NCI-H2196 (cell line): Measurements from ENCODE around the gene PTGFRN.
"Not testable (repeated sequence)": the region's sequence is repeated elsewhere in the genome, so short reads cannot be mapped to it uniquely, and the experiment has no call there.

ENCODE experiments used
- DNase-seq: peaks from one replicate; lab custom pipeline; 2025; ENCODE audit not compliant: unreplicated experiment; lab: John Stamatoyannopoulos, UW

PTGFRN gene

DNA sequence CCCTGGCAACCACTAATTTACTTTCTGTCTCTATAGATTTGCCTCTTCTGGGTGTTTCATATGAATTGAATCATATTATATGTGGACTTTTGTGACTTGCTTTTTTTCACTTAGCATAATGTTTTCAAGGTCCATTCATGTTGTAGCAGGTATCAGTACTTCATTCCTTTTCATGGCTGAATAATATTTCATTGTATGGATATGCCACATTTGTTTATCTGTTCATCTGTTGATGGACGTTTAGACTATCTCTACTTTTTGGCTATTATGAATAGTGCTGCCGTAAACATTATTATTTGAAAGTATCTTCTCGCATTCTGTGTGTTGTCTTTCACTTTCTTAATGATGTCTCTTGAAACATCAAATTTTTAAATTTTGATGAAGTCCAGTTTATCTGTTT is 59.0 kb downstream of the PTGFRN start:
- DNase-seq, result no peak

DNA sequence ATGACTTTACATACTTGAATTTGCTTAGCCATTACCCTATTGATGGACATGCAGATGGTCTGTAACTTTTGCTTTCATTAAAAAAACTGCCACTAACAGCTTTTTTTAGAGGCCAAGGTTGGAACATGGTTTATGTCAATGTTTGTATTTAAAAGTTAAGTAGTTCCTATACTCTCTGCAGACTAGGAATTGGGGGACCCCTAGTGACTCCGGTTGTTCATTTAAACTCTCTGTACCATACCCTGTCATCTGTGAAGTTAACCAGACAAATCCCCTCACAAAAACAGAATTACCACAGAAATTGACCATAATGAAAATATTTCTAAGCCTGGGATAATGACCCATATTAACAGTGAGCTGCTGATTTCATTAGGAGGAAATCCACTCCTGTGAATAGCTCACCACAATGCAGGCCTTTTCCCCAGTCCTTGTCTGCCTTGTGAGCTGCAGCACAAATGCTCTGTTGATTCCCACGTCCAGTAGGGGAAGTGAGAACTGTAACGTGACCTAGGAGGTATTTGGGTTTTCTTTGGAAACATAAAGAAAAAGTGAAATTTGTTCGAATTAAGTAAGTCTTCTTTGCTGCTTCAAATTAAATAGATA is 61.6 kb downstream of the PTGFRN start:
- no peak for DNase-seq

DNA sequence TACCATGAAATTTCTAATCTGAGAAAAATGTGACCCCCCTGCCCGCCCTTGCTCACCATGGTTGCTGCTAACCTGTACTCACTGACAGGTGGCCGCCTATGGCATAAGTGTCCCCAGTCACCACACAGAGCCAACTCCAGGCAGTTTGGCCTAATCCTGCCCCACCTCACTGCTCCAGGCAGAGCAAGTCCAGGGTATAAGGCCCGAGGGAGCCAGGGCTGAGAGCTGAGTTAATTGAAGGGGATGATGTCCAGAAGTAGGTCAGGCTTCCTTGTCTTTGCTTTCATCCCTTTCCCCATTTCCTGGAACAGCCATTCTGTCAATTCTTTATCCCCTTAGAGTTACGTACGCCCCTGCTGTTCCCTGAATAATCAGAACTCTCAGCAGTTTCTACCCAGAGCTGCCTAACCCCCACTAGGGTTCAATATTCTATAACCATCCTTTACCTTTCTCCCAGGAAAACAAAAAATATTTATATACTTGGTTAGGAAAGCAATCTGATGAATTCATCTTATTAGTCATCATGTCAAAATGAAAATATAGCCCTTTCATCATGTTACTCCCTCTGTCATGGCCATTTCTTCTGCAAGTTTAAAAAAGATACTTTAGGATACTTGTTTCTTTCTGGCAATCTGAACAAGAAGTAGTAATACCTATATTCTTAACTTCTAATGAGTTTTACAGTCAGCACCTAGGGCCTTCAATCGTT is 62.4 kb downstream of the PTGFRN start:
- DNase-seq, result no peak

DNA sequence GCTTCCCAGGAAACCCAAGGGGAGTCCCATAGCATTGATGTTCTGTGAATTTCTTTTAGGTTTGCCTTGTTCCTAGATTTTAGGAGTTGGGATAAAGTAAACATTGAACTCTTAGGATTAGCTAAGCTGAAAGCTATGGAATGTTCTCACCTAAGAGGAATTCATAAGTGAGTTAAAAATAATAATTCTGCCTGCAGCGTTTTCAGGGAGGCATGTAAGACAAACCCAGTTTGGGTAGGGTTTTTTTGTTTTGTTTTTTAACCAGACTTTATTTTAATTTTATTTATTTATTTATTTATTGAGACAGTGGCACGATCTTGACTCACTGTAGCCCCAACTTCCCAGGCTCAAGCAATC is 62.9 kb downstream of the PTGFRN start:
- no peak for DNase-seq

DNA sequence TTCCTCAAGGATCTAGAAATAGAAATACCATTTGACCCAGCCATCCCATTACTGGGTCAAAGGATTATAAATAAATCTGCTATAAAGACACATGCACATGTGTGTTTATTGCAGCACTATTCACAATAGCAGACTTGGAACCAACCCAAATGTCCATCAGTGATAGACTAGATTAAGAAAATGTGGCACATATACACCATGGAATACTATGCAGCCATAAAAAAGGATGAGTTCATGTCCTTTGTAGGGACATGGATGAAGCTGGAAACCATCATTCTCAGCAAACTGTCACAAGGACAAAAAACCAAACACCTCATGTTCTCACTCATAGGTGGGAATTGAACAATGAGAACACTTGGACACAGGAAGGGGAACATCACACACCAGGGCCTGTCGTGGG is 70.6 kb downstream of the PTGFRN start:
- not testable (repeated sequence) for DNase-seq

DNA sequence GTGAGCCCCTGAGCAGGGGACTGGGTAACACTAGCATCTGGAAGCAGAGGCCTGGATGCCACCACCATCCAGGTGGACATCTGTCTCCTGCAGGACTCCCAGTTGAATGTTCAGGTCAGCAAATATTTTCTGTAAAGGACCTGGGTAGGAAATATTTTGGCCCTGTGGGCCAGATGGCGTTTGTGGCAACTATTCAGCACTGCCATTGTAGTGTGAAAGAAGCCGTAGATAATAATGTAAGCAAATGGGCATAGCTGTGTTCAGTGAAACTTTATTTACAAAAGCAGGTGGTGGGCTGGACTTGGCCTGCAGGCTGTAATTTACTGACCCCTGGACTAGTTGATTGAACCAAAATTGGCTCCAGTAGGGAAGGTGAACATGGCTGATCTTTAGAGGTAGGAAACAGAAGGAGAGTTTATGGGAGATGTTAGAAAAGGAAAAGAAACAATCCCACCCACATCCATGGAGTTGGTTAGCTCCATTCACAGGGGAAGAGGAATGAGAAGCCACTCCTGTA is 71.9 kb downstream of the PTGFRN start:
- no peak for DNase-seq

DNA sequence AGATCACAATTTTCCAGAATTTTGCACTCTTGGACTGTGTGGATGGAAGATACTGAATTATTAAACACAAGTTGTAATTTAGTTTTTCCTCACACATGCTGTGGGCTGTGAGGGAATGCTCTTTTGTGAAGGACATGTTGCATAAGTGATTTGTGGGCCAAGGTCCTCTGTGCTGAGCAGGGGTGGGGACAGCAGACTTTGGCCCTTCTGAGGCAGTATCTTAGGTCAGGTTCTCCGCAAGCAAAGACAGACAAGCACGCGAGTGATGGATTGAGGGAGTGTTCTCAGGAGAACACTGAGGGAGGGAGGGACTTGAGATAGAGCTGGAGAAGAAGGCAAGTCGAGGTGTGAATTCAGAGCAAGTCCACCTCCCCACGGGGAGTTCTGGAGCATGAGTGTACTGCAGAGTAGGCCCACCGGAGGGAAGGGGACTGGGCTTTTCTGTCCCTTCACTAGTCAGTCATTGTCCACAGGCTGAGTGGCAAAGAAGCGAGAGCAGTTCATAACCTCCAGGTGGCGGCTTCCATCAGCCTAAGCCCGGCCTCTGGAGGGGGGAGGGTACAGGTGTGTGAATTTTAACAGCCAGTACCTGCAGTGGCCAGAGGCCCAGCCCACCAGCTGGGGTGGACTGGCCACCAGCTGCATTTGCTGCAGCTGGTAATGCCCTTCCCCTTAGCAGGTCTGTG is 72.7 kb downstream of the PTGFRN start:
- no peak for DNase-seq

DNA sequence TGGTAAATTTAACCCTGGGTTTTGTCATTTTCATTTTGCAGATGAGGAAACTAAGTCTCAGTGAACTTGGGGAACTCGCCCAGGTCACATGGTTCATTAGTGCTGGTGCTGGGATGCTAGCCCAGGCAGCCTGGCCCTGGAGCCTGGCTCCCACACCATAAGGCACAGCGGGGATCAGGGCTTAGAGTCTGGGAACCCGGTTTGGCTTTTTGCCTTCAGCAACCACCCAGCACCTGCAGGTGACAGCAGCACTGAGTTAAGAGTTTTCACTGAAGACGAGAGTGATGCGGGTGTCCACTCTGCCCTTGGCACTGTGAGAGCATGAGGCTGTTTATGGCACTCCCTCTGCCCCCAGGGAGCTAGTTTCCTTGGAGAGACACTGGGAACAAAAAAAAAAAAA is 73.4 kb downstream of the PTGFRN start:
- no peak for DNase-seq

DNA sequence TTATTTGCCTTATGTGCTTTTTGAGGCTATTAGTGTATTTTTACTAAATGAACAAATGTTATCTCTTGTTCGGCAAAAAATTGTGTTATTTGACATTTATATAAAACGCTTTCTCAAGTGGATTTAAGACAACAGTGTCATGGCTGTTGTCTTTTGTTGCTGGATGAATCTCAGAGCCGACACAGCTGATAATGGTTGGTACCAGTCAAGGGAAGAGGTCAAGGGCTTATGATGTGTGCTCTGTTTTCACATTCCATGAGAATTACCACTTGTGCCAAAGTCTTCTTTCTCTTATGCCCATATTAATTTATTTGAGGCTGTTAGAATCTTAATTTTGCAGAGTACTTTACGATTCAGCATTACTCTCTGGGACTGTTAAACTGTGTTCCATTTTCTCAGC is 74.0 kb downstream of the PTGFRN start:
- DNase-seq, result no peak

DNA sequence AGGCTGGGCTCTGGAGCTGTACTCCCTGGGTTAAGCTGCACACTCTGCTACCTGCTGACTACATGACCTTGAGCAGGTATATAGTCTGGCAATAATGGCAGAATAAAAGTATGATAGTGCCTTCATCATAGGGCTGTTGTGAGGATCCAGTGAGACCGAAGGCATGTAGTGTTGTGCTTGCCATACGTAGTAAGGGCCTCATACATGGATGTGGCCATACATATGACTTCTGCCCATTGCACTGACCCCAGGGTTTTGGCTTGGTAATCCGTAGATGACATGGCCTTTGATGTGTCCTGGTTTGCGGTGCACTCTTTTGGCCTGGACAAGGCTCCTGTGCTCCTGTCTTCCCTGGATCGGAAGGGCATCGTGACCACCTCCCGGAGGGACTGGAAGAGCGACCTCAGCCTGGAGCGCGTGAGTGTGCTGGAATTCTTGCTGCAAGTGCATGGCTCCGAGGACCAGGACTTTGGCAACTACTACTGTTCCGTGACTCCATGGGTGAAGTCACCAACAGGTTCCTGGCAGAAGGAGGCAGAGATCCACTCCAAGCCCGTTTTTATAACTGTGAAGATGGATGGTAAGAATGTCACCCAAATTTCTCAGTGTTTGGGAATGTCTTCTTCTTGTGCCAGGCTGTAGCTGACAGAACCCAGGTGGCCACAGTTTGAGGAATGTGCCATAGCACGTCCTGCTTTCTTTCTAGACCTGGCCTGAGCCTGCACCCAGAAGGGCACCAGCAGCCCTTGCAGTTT is 74.9 kb downstream of the PTGFRN start:
- DNase-seq, result no peak

DNA sequence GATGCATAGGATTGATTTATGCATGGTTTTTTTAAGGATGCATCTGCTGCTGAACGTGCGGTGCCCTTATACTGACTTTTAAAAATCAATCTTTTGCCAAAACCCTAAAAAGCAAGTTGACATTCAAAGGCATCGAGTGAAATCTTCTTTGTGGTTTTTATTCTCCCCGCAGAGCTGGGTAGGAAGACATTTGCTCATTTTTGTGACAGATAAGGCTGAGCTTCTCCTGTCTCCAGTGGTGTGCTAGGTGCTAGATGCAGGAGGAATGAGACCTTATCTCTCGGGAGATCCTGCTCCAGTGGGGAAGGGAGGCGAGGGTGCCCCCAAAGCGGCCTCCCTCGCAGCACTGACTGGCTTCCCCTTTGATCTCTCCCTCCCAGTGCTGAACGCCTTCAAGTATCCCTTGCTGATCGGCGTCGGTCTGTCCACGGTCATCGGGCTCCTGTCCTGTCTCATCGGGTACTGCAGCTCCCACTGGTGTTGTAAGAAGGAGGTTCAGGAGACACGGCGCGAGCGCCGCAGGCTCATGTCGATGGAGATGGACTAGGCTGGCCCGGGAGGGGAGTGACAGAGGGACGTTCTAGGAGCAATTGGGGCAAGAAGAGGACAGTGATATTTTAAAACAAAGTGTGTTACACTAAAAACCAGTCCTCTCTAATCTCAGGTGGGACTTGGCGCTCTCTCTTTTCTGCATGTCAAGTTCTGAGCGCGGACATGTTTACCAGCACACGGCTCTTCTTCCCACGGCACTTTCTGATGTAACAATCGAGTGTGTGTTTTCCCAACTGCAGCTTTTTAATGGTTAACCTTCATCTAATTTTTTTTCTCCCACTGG is 76.9 kb downstream of the PTGFRN start:
- DNase-seq, result no peak

DNA sequence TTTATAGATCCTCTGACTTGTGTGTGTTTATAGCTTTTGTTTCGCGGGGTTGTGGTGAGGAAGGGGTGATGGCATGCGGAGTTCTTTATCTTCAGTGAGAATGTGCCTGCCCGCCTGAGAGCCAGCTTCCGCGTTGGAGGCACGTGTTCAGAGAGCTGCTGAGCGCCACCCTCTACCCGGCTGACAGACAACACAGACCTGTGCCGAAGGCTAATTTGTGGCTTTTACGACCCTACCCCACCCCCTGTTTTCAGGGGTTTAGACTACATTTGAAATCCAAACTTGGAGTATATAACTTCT is 77.5 kb downstream of the PTGFRN start:
- DNase-seq, result no peak

DNA sequence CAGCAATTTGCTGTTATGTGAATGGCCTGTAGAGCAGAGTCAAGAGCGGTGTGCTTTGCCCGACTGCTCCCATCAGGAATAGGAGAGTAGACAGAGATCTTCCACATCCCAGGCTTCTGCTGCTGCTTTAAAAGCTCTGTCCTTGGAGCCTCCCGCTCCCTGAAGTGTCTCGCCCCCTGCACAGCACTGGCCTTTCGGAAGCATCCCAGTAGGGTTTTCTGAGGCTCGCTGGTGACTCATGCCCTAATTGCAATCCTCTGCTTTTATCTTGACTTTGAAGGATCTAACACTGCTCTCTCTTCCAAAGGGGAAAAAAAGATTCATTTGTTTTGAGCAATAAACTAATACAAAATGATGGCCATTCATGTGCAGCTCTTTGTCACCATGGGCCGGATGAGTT is 78.5 kb downstream of the PTGFRN start:
- no peak for DNase-seq

DNA sequence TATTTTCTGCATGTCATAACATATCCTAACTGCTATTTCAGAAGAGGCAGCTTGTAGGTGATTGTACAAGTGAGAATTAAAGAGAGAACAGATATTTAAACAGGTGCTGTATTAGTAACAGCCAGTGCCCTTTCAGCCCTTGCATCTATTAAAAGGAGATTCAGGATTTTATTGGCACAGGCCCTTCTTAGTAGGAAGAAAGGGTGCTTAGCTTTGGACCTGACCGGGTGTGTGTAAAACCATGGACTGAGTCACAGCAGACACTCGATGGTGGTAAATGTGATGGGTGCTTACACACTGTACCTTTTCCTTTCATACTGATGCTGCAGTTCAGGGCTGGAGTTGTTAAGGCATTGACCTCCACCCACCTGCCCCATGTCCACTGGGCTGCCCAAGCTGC is 79.2 kb downstream of the PTGFRN start:
- DNase-seq, result peak; percentile 64

DNA sequence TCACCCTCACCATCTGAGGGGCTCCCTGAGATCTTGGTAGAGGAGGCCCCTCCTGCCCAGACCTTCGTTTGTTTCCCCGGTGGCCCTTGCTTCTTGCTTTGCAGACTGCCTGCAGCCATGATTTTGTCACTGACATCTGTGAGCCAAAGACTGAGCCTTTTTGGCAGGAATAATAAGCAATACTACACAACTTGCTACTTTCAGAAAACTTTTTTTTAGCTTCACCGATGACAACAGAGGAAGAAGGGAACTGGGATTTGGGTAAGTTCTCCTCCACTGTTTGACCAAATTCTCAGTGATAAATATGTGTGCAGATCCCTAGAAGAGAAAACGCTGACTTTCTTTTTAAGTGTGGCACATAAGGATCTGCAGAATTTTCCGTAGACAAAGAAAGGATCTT is 80.1 kb downstream of the PTGFRN start:
- DNase-seq, result no peak

DNA sequence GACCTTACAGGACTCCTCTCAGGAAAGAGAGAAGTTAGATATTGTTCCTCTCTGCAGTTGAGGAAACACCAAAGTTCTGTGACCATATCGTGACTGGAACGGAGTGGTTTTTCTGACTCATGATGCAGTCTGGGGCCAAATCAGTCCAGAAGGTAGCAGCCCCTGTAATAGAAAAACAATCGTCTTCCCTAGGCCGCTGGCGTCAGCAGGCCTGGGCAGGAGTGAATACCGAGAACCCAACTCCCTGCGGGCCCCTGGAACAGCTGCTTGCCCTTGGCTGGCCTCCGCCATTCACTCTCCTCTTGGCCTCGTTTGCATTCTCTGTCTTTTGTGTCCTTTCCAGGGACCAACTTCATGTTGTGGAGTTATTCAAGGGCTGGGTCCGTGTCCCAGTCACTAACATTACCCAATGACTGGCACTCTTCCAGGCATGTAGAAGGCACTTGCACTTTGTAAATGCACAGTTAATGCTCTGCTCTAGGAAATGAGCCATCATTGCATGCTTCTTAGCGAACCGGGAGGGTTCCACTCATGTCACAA is 81.0 kb downstream of the PTGFRN start:
- no peak for DNase-seq

DNA sequence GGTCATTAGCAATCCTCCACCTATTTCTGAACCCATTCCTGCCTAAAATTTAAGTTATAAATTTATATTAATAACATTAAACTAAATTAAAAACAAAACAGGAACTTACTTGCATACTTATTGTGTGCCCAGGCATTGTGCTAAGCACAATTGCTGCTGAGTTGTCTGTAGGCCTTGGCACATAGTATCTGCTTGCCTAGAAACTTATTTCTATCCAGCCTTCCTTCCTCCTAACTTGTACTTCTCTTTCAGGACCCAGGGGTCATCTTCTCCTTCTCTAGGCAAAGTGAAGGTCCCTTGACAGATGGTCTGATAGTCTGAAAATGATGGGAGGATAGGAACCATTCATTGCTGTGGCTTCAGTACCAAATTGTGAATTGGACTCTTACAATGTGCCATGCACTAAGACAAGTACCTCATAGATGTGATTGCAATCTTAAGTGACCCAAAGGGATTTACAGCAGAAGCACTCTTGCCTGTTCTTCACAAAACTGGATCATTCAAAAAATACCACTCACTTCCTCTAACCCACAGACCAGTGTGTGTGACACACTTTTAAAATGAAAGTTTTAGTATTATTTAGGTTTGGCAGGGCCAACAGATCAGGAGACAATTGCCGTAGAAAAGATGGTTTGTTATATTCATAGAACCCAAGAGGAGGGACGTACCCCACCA is 81.6 kb downstream of the PTGFRN start:
- no peak for DNase-seq

DNA sequence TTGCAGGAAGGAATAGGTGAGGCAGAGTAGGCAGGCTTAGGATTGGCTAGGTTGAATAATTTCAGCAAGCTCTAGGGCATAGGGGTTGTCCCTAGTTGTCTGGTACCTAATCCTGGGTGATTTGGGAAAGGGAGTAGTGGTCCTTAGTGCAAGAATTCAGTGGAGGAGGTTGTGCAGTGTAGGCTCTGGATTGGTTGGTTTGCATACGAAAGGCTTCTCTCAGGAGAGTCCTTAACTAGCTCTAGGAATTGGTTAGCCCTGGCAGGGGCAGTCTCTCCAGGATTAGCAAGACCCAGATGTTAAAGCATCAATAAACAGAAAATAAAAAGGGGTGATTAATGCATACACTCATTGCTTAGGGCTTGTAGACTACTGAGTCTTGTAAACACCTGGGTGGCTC is 82.2 kb downstream of the PTGFRN start:
- DNase-seq, result no peak

DNA sequence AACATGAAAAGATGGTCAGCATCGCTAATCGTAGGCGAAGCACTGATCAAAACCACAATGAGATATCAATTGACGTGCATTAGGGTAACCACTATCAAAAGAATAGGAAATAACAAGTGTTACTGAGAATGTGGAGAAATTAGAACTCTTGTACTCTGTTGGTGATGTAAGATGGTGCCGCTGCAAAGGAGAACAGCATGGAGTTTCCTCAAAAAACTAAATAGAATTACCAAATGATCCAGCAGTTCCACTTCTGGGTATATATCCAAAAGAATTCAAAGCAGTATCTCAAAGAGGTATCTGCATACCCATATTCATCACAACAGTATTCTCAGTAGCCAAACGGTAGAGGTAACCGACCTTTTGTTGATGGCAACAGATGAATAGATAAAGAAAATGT is 83.6 kb downstream of the PTGFRN start:
- DNase-seq, result no peak

DNA sequence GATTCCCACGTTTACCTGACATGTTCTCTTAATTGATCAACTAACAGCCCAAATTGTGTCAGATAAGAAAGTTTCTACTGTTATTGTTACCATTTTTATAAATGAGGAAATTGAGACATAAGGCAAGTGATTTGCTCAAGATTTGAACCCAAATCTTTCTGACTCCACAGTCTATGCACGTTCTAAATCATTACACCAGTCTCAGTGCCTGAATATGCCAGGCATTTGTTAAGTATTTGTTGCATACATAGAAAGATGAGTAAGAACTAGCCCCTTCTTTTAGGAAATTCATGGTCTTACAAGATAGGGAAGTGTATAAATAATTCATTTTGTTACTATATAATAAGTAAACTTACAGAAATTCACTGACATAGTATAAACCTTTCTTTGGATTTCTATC is 84.7 kb downstream of the PTGFRN start:
- no peak for DNase-seq
